Esophagus (tissue), 2 donors: ENCODE results near the gene RIOX2. TPM values are rescaled to one million over a fixed set of nuclear protein-coding genes. Genes with fewer than 3 reads are reported as not detected.

ENCODE experiments used
- H3K27ac ChIP-seq, 2 donors: one replicate each; pipeline ENCODE4 v1.5.1; 2013; ENCODE audit warnings: low read depth in 2 of 2, mild to moderate bottlenecking in 2 of 2, inconsistent platforms in 1 of 2, low read length in 1 of 2, moderate library complexity in 1 of 2
- H3K27me3 ChIP-seq, 2 donors: one replicate each; pipeline ENCODE4 v1.6.1; 2013; ENCODE audit warnings: low read length in 2 of 2, control low read depth in 1 of 2, mild to moderate bottlenecking in 1 of 2; ENCODE audit not compliant: insufficient read depth in 2 of 2, control insufficient read depth in 1 of 2
- H3K36me3 ChIP-seq, 2 donors: one replicate each; pipeline ENCODE4 v1.6.1; 2013; ENCODE audit warnings: low read length in 1 of 2; ENCODE audit not compliant: control insufficient read depth in 2 of 2, insufficient read depth in 2 of 2
- H3K4me1 ChIP-seq, 2 donors: one replicate each; pipeline ENCODE4 v1.6.1; 2013; ENCODE audit warnings: low read length in 1 of 2; ENCODE audit not compliant: control insufficient read depth in 2 of 2, insufficient read depth in 2 of 2
- H3K4me3 ChIP-seq, 2 donors: one replicate each; pipeline ENCODE4 v1.5.1; 2013; ENCODE audit warnings: low read length in 2 of 2, mild to moderate bottlenecking in 2 of 2, low read depth in 1 of 2, moderate library complexity in 1 of 2
- H3K9me3 ChIP-seq, 2 donors: one replicate each; pipeline ENCODE4 v1.6.1; 2013; ENCODE audit warnings: mild to moderate bottlenecking in 2 of 2, low read depth in 1 of 2, low read length in 1 of 2, moderate library complexity in 1 of 2; ENCODE audit not compliant: control insufficient read depth in 2 of 2, insufficient read depth in 1 of 2
- WGBS, 2 donors: extraction: QIAGEN DNeasy Blood & Tissue Kit; methylation state at CpG; one replicate each; pipeline ENCODE4 v1.1.7; 2013; 5-methylcytosine and 5-hydroxymethylcytosine counted together
- polyA plus RNA-seq, 2 donors: library from polyadenylated mRNA; stranded (reverse); fragments of 200-250 nt; gene quantifications; one replicate each; pipeline ENCODE4 v1.2.3, GENCODE V29; 2013
- donor health status: healthy with polysubstance abuse.
- donor health status: Bipolar disorder and iron deficiency.

RIOX2 gene
- polyA plus RNA-seq, 2 donors, result 24.0 to 27.9 TPM

DNA sequence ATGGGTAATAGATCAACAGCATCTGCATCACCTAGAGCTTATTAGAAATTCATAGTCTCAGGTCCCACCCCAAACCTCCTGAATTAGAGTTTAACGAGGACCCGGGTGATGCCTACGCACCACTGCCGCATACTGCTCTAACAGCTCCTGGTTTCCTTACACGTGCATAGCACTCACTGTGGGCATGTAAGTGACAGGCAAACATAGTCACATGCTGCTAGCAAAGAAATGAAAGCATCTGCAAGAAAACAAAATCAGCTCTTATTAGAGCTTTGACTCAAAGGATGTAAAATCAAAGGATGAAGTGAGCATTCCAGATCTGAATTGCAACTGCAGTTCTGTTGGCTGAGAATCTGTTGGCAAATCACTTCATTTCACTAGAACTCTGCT, 19.1 kb upstream of the RIOX2 start:
- Histone ChIP-seq H3K27ac (no peak overlapping the region), H3K4me1 (peaks cover 0 to 1% of the 10 kb centered on the region in 2 donors), H3K36me3 (no peaks in the 10 kb centered on the region), H3K9me3 (no peaks in the 10 kb centered on the region), H3K4me3 (no peak overlapping the region), H3K27me3 (no peaks in the 10 kb centered on the region)
- 64 to 68% methylated on average over 5 of the region's 5 CpGs for WGBS, 2 donors

DNA sequence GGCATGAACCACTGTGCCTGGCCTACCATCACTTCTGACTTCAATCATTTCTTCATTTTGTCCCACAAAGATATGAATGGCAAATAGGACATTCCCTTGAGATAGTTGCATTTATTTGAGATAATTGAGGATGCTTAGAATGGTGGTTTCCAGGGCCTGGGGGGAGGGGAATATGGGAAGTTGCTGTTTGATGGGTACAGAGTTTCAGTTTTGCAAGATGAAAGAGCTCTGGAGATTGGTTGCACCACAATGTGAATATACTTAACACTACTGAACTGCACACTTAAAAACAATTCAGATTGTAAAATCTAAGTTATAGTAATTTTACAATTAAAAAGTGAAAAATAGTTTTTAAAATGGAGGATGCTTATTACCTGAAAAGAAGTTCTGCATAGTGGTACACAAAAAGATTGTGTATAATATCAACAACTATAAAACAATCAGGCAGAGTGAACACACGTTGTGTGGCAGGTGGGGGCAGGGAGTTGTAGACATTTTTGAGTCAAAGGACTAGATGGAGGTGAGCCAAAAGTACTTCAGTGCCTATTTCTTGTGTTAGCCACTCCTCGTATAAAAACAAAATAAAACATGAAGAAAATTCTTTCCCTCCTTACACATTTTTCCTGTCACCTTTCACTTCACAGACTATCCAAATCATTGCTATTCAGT, 18.5 kb upstream of the RIOX2 start:
- H3K36me3 ChIP-seq, result no peaks in the 10 kb centered on the region
- no peaks in the 10 kb centered on the region for H3K9me3 ChIP-seq
- 27 to 37% methylated on average over 2 of the region's 2 CpGs for WGBS, 2 donors
- H3K27me3 ChIP-seq, result no peaks in the 10 kb centered on the region
- no peak overlapping the region for H3K27ac ChIP-seq
- peaks cover 0 to 1% of the 10 kb centered on the region in 2 donors for H3K4me1 ChIP-seq
- H3K4me3 ChIP-seq, result no peak overlapping the region

DNA sequence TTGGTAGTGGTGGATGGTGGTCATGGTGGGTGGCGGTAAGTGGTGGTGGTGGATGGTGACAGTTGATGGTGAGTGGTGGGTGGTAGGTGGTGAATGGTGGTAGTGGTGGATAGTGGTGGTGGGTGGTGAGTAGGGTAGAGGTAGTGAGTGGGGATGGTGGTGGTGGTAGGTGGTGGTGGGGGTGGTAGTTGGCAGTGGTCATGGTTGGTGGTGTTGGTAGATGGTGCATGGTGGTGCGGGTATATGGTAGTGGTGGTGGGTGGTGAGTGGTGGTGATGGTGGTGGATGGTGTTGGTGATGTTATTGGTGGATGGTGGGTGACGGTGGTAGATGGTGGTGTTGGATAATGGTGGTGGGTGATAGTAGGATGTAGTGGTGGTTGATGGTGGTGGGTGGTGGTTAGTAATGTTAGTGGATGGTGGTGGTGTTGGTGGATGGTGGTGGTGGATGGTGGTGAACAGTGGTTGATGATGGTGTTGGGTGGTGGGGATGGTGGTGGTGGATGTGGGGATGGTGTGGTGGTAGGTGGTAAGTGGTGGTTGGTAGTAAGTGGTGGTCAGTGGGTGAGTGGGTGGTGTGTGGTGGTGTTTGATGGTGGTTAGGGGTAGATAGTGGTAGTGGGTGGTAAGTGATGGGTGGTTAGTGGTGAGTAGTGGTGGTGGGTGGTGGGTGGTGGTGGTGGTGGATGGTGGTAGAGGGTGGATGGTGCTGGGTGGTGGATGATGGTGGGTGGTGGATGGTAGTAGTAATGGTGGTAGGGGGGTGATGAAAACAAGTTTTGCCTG, 16.7 kb upstream of the RIOX2 start:
- no peak overlapping the region for H3K4me3 ChIP-seq
- no peak overlapping the region for H3K27ac ChIP-seq
- no peaks in the 10 kb centered on the region for H3K9me3 ChIP-seq
- no peaks in the 10 kb centered on the region for H3K27me3 ChIP-seq
- H3K4me1 ChIP-seq, result peaks cover 0 to 1% of the 10 kb centered on the region in 2 donors
- H3K36me3 ChIP-seq, result no peaks in the 10 kb centered on the region
- 98 to 100% methylated on average over 3 of the region's 3 CpGs for WGBS, 2 donors

DNA sequence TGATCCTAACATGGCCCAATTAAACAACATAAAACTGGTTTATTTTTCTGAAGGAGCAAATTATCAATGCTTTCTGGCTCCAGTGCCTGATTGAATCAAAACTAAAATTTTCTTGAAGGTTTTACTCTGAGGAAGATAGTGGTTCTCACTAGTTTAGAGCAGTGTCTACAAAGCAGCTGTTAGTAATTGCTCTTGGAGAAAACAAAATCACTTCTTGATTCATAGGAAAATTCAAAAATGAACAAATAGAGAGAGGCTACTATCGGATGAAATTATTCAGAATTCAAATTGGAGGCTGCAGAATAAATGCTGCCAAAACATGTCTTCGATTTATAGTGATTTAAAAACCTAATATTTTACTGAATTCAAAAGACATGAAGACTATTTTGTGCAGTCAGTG, 15.1 kb upstream of the RIOX2 start:
- Histone ChIP-seq H3K36me3 (no peaks in the 10 kb centered on the region), H3K4me1 (peaks cover 0 to 1% of the 10 kb centered on the region in 2 donors), H3K4me3 (no peak overlapping the region), H3K27me3 (no peaks in the 10 kb centered on the region), H3K27ac (no peak overlapping the region), H3K9me3 (no peaks in the 10 kb centered on the region)
- WGBS, 2 donors, result 85% methylated on average over 2 of the region's 2 CpGs

DNA sequence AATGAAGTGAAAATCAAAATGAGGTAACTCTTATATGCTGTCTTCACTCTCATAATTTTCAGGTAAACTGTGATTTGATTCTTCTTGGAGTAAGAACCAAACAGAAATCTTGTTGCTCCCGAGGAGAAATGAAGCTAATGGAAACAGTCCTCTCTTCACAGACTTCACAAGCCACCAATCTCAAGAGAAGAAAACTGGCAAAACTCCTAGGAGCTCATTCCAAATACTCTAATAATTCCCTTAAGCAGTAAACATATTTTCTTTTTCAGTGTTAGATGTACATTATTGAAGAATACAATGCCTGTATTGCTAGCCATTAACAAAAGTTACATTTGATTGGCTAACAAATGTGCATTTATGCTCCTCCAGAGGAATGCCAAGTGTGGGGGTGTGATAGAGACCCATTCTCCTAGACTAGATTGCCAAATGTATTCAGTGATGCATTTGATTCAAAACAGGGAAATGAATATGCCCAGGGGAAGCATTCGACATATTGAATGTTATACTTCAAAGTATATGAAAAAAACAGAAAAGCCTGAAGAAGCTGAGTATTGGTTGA, 11.8 kb upstream of the RIOX2 start:
- Histone ChIP-seq H3K27me3 (no peaks in the 10 kb centered on the region), H3K4me3 (no peak overlapping the region), H3K4me1 (no peaks in the 10 kb centered on the region), H3K27ac (no peak overlapping the region), H3K36me3 (no peaks in the 10 kb centered on the region), H3K9me3 (no peaks in the 10 kb centered on the region)
- WGBS, 2 donors, result 44 to 46% methylated on average over 2 of the region's 2 CpGs

DNA sequence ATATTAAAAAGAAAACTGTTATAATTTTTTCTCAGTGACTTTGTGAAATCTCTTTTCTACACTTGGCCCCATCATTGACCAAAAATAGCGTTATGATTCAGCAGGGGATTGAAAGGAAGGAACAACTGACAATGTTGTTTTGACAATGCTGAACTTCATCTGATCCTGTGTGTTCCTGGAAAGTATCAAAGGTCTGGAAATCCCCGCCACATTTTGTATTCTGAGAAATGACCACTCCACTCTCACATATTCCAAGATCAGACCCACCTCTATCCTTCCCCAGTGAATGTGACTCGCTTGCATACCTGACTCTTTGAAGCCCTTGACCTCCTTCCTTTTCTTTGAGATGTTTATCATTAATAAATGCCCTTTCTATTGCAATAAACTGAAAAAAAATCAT, 9.7 kb upstream of the RIOX2 start:
- no peaks in the 10 kb centered on the region for H3K4me1 ChIP-seq
- no peak overlapping the region for H3K4me3 ChIP-seq
- H3K36me3 ChIP-seq, result no peaks in the 10 kb centered on the region
- no peaks in the 10 kb centered on the region for H3K27me3 ChIP-seq
- H3K27ac ChIP-seq, result no peak overlapping the region
- no peaks in the 10 kb centered on the region for H3K9me3 ChIP-seq
- 44 to 52% methylated on average over 3 of the region's 3 CpGs for WGBS, 2 donors

DNA sequence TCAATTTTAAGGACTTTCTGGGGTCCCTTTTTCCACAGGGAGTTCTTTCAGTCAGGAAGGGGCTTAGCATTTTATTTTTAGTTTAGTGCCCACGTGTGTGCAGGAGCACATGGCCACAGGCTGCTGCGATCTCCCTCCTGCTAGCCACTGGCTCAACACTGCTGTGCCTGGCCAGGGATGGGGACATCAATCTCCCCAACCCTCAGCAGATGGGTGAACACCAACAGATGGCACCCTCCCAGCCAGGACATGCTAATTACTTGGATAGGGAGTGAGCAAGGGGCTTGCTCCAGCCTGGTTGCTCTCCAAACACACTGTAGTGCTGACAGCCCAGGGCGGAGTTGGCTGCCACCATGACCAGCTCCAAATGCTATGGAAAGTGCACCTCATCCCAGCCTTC, 7.4 kb upstream of the RIOX2 start:
- no peak overlapping the region for H3K4me3 ChIP-seq
- no peaks in the 10 kb centered on the region for H3K9me3 ChIP-seq
- no peaks in the 10 kb centered on the region for H3K36me3 ChIP-seq
- WGBS, 2 donors, result 93% methylated on average over 3 of the region's 3 CpGs
- no peak overlapping the region for H3K27ac ChIP-seq
- no peaks in the 10 kb centered on the region for H3K27me3 ChIP-seq
- H3K4me1 ChIP-seq, result no peaks in the 10 kb centered on the region

DNA sequence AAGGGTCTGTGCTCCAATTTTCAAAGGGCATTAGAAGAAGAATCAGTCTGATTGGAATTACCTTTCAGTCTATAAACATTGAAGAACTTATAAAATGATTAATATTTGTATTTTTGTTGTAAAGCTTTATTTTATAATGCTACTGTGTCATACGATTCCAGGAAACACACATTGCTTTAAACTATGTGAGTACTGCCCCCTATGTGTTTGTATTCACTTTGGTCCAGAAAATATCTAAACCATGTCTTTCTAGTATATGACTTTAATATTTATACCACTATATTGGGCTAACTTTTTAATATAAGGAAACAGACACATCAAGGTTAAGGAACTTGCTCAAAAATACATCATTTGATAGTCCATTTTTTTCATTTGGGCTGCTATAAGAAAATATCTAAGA, 3.2 kb upstream of the RIOX2 start:
- Histone ChIP-seq H3K27ac (no peak overlapping the region), H3K9me3 (no peaks in the 10 kb centered on the region), H3K4me1 (peaks cover 2% of the 10 kb centered on the region in 2 donors), H3K36me3 (no peaks in the 10 kb centered on the region), H3K4me3 (no peak overlapping the region), H3K27me3 (no peaks in the 10 kb centered on the region)
- 80 to 82% methylated on average over 1 of the region's 1 CpG for WGBS, 2 donors

DNA sequence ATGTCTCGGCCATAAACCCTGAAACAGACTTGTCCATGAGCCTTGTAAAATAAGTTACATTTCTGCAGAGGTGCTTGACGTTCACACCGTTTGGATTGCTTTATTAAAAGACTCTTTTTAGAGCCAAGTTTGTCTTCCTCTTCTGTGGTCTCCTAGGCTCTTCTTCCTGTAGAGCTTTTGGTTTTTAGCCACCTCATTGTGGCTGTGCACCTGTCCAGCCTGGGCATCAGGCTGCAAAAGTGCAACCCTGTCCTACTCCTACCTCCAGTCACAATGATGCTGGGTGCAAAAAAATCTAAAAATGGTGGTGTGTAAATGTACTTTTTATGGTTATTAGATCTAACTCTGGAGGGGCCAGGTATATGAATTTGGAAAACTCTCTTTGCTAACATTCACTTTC, 2.8 kb upstream of the RIOX2 start:
- no peaks in the 10 kb centered on the region for H3K9me3 ChIP-seq
- H3K36me3 ChIP-seq, result no peaks in the 10 kb centered on the region
- peaks cover 2% of the 10 kb centered on the region in 2 donors for H3K4me1 ChIP-seq
- H3K4me3 ChIP-seq, result no peak overlapping the region
- H3K27me3 ChIP-seq, result no peaks in the 10 kb centered on the region
- no peak overlapping the region for H3K27ac ChIP-seq
- WGBS, 2 donors, result 68 to 69% methylated on average over 3 of the region's 3 CpGs
